ENCODE data around the gene SZRD1. TPM values are rescaled to one million over a fixed set of nuclear protein-coding genes. Genes with fewer than 3 reads are reported as not detected.

Gene SZRD1
- total and polyA plus RNA-seq, 2 of the 4 experiments (the other 2 are of a cell fraction): 119 to 149 TPM

DNA sequence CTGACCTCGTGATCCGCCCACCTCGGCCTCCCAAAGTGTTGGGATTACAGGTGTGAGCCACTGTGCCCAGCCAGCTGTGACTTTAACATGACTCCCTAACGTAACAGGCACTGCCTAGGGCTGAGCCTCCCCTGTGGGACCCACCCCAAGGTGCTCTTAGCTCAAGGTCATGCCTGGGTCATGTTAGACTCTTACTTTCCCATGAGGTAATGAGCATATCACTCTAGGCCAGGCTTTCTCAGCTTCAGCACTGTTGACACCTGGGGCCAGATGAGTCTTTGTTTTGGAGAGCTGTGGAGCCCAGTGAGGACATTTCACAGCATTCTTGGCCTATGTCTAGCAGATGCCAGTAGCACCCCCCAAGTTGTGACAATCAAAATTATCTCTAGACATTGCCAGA is 78.0 kb downstream of the SZRD1 start:
- no peak overlapping the region for H4K8ac ChIP-seq (ENCODE audit: low read depth in 2 of 2, low read length in 2 of 2)
- H2AFZ ChIP-seq (replicated peaks; ENCODE audit: low read length, poor library complexity): no peak overlapping the region
- TF ChIP-seq FOS (IDR thresholded peaks at IDR 0.05; ENCODE audit: low read depth, low read length) (no peak), SMC3 (IDR thresholded peaks at IDR 0.05; ENCODE audit: low read depth, low read length) (no peak), NFE2L2 (IDR thresholded peaks at IDR 0.05; ENCODE audit: low read depth, low read length) (no peak), CHD1 (IDR thresholded peaks at IDR 0.05; ENCODE audit: low read depth, low read length) (no peak), CEBPB (IDR thresholded peaks at IDR 0.05; ENCODE audit: low read depth, low read length) (no peak)
- TF ChIP-seq, protein P1, sequence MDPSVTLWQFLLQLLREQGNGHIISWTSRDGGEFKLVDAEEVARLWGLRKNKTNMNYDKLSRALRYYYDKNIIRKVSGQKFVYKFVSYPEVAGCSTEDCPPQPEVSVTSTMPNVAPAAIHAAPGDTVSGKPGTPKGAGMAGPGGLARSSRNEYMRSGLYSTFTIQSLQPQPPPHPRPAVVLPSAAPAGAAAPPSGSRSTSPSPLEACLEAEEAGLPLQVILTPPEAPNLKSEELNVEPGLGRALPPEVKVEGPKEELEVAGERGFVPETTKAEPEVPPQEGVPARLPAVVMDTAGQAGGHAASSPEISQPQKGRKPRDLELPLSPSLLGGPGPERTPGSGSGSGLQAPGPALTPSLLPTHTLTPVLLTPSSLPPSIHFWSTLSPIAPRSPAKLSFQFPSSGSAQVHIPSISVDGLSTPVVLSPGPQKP (IDR thresholded peaks at IDR 0.05; ENCODE audit: borderline replicate concordance, low read depth, low read length): no peak
- no peak overlapping the region for H2BK15ac ChIP-seq (ENCODE audit: low read depth, low read length)
- no peak overlapping the region for H3K4me2 ChIP-seq (ENCODE audit: low read depth, low read length)
- peaks cover 9% of the 10 kb centered on the region; the same call in 1 of the 2 replicates for H3K9me1 ChIP-seq (ENCODE audit: insufficient read depth, low read length)
- H3K4ac ChIP-seq (ENCODE audit: low read depth, low read length): no peak overlapping the region
- DNase-seq (no peak), ATAC-seq (ENCODE audit: low read depth) (no peak)
- no peaks in the 10 kb centered on the region for H3K9me3 ChIP-seq (ENCODE audit: control insufficient read depth, insufficient read depth, low read length)
- H3K56ac ChIP-seq (ENCODE audit: extremely low read depth, insufficient read depth, low read length): no peak overlapping the region
- H4K91ac ChIP-seq (ENCODE audit: insufficient read depth, low read depth, low read length): no peak overlapping the region
- 100% methylated on average over 2 of the region's 4 CpGs; no CpG with 5 or more reads in 1 of the 2 experiments for WGBS, 2 experiments (ENCODE audit: extremely low coverage in 2 of 2, insufficient read length in 1 of 2)
- dilution Hi-C loops (cut with HindIII; ENCODE audit: low sequenced_read_pairs, unreplicated experiment): no loop called here
- peaks cover 2% of the 10 kb centered on the region for H3K4me1 ChIP-seq (ENCODE audit: control insufficient read depth, insufficient read depth, low read length)
- no peak overlapping the region for H4K5ac ChIP-seq (ENCODE audit: low read depth, low read length)
- H3K79me1 ChIP-seq (ENCODE audit: low read depth in 1 of 2, low read length in 2 of 2): peaks cover 32 to 88% of the 10 kb centered on the region in 2 experiments
- no TSS peak for BruUV-seq (replicated peaks)
- no peak overlapping the region for H2AK5ac ChIP-seq (ENCODE audit: low read depth, low read length)
- H3K9ac ChIP-seq (ENCODE audit: low read depth, low read length): no peak overlapping the region
- CTCF ChIA-PET: no interaction called here
- peaks cover 54% of the 10 kb centered on the region for H3K36me3 ChIP-seq (ENCODE audit: control insufficient read depth, insufficient read depth, low read length)
- no peak overlapping the region for H2AK9ac ChIP-seq (replicated peaks; ENCODE audit: low read depth, low read length, poor library complexity)
- peaks cover 39% of the 10 kb centered on the region; the same call in 1 of the 2 replicates for H4K20me1 ChIP-seq (ENCODE audit: insufficient read depth, low read length)
- POLR2A ChIA-PET (ENCODE audit: unreplicated experiment): no interaction called here
- no peak overlapping the region for H3K23ac ChIP-seq (ENCODE audit: low read depth, low read length)
- no peak overlapping the region for H2BK5ac ChIP-seq (ENCODE audit: low read depth, low read length, poor library complexity, severe bottlenecking)
- no peak overlapping the region for H3K4me3 ChIP-seq (ENCODE audit: insufficient read depth, low read depth, low read length)
- H3K27ac ChIP-seq (ENCODE audit: insufficient read depth, low read length): no peak overlapping the region
- H2BK120ac ChIP-seq (ENCODE audit: low read depth, low read length): no peak overlapping the region
- no peak overlapping the region for H2BK20ac ChIP-seq (ENCODE audit: low read depth, low read length)
- in situ Hi-C loops (cut with MboI; ENCODE audit: low sequenced_read_pairs): no loop called here
- no peak overlapping the region for H3K14ac ChIP-seq (replicated peaks; ENCODE audit: low read depth, low read length)
- no peak overlapping the region for H3K18ac ChIP-seq (ENCODE audit: low read depth, low read length)
- intact Hi-C loops (cut with micrococcal nuclease): no loop called here
- H3K27me3 ChIP-seq (ENCODE audit: control insufficient read depth, insufficient read depth, low read length): no peaks in the 10 kb centered on the region

Data from IMR-90 (cell line).